VCaP (cell line): ENCODE results near the gene EXOC6.

Experiments used
- H3K27ac ChIP-seq: fragments of 450-650 bp; 2 replicates; pipeline ENCODE4 v1.5.1; 2017
- TF ChIP-seq, protein P1 (sequence below): fragments of 450-650 bp; conservative IDR thresholded peaks from 2 replicates; pipeline ENCODE4 v1.5.1; 2017; ENCODE audit warnings: mild to moderate bottlenecking, moderate library complexity

EXOC6 gene

DNA sequence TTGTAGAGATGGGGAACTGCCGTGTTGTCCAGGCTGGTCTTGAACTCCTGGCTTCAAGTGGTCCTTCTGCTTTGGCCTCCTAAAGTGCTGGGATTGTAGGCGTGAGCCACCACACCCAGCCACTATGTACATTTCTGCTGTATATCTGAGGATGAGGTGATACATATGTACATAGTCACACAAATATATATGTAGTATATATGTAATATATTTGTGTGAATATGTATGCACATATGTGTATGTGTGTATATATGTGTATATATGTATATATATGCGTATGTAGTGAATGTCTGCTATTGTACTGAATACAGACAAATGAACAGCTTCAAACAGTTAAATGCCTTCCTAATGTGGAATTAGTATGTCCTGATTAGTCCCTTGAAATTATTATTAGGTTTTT is 70.3 kb downstream of the EXOC6 start:
- TF ChIP-seq, protein P1, sequence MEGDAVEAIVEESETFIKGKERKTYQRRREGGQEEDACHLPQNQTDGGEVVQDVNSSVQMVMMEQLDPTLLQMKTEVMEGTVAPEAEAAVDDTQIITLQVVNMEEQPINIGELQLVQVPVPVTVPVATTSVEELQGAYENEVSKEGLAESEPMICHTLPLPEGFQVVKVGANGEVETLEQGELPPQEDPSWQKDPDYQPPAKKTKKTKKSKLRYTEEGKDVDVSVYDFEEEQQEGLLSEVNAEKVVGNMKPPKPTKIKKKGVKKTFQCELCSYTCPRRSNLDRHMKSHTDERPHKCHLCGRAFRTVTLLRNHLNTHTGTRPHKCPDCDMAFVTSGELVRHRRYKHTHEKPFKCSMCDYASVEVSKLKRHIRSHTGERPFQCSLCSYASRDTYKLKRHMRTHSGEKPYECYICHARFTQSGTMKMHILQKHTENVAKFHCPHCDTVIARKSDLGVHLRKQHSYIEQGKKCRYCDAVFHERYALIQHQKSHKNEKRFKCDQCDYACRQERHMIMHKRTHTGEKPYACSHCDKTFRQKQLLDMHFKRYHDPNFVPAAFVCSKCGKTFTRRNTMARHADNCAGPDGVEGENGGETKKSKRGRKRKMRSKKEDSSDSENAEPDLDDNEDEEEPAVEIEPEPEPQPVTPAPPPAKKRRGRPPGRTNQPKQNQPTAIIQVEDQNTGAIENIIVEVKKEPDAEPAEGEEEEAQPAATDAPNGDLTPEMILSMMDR, result no peak
- no peak overlapping the region for H3K27ac ChIP-seq

DNA sequence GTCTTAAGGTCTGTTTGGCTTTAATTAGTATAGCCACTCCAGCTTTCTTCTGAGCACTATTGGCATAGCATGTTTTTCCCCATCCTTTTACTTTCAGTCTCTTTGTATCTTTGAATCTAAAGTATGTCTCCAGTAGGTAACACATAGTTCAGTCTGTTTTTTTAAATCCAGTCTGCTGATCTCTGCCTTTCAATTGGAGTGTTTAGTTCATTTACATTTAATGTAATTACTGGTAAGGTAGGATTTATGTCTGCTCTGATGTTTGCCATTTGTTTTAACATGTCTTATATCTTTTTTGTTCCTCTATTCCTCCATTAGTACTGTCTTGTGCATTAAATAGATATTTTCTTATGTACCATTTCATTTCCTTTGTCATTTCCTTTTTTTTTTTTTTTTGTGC is 72.5 kb downstream of the EXOC6 start:
- H3K27ac ChIP-seq, result no peak overlapping the region
- TF ChIP-seq, protein P1, result no peak

DNA sequence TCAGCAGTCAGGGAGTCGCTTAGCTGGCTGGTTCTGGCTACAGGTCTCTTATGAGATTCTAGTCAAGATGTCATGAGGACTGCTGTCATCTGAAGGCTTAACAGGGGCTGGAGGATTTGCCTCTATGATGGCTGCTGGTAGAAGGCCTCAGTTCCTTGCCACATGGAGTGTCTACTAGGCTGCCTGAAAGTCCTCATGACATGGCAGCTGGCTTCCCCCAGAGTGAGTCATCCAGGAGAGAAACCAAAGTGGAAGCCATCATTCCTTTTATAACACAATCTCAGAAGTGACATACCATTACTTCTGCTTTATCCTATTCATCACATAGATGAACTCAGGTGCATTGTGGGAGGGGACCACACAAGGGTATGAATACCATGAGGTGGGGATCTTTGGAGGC is 75.1 kb downstream of the EXOC6 start:
- TF ChIP-seq, protein P1, result no peak
- no peak overlapping the region for H3K27ac ChIP-seq

- no peak overlapping the region for H3K27ac ChIP-seq
- TF ChIP-seq, protein P1, result no peak
Observed at GRCh38 chr10:92929896-92930295, 81.6 kb downstream of the EXOC6 start.

GRCh38 chr10:92931597-92931996 is 83.3 kb downstream of the EXOC6 start:
- H3K27ac ChIP-seq, result no peak overlapping the region
- TF ChIP-seq, protein P1, result no peak

DNA sequence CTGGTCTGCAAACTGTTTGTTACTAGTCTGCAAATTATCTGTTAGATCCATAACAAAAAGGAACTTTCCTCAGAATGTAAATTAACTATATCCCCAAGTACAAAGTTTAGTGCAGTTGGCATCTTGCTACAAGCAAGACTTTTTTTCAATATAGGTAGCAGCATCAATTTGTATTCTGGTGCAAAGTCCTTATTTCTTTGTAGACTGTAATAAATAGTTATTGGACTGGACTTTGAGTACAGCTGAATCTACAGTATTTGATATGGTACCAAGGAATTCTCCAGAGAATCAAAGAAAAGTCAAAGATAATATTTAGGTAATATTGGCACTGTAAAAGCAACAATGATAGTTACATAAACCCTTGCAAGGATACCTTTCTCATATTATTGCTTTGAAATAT is 89.6 kb downstream of the EXOC6 start:
- TF ChIP-seq, protein P1, result no peak
- H3K27ac ChIP-seq, result no peak overlapping the region

- H3K27ac ChIP-seq, result no peak overlapping the region
- TF ChIP-seq, protein P1, result no peak
Observed at GRCh38 chr10:92938841-92939240, 90.5 kb downstream of the EXOC6 start.

GRCh38 chr10:92942226-92942625 is 93.9 kb downstream of the EXOC6 start:
- no peak overlapping the region for H3K27ac ChIP-seq
- TF ChIP-seq, protein P1, result no peak
